Heart left ventricle (tissue), 16 donors: ENCODE data around the gene ACP4. TPM values are rescaled to one million over a fixed set of nuclear protein-coding genes. Genes with fewer than 3 reads are reported as not detected.

ENCODE experiments used
- ATAC-seq, 4 donors: fragments of 200-7000 bp; cut with Tn5 transposase; one replicate each; pipeline ENCODE4 v1.9.1; 2020 to 2022; ENCODE audit warnings: moderate library complexity in 4 of 4, mild to moderate bottlenecking in 3 of 4, moderate number of reproducible peaks in 1 of 4
- DNase-seq, 5 donors: peaks; one replicate each; pipeline ENCODE4 v3.0.0-alpha.2; 2020
- H3K27ac ChIP-seq, 12 donors: fragments of 200-600 bp; sonication (generic) in 4 of 12; one replicate each; pipeline versions ENCODE4 v1.5.0 to v1.8.0; 2016 to 2022; ENCODE audit warnings: mild to moderate bottlenecking in 2 of 12
- H3K27me3 ChIP-seq, 9 donors: fragments of 200-600 bp; sonication (generic) in 2 of 9; one replicate each; pipeline versions ENCODE4 v1.5.1 to v1.8.0; 2016 to 2022; ENCODE audit warnings: mild to moderate bottlenecking in 3 of 9
- H3K36me3 ChIP-seq, 9 donors: fragments of 200-600 bp; sonication (generic) in 2 of 9; one replicate each; pipeline versions ENCODE4 v1.5.0 to v1.8.0; 2018 to 2022; ENCODE audit warnings: mild to moderate bottlenecking in 2 of 9
- H3K4me1 ChIP-seq, 12 donors: fragments of 200-600 bp; sonication (generic) in 4 of 12; one replicate each; pipeline versions ENCODE4 v1.5.0 to v1.8.0; 2016 to 2022; ENCODE audit warnings: mild to moderate bottlenecking in 3 of 12
- H3K4me3 ChIP-seq, 12 donors: fragments of 200-600 bp; sonication (generic) in 4 of 12; one replicate each; pipeline versions ENCODE4 v1.5.0 to v1.8.0; 2017 to 2022; ENCODE audit warnings: mild to moderate bottlenecking in 9 of 12, moderate library complexity in 4 of 12
- H3K9me3 ChIP-seq, 12 donors: fragments of 200-600 bp; sonication (generic) in 4 of 12; one replicate each; pipeline versions ENCODE4 v1.5.0 to v1.8.0; 2016 to 2022; ENCODE audit warnings: mild to moderate bottlenecking in 1 of 12
- CTCF ChIP-seq, 12 donors: fragments of 200-600 bp; sonication (generic) in 4 of 12; IDR thresholded peaks; one replicate each; pipeline versions ENCODE4 v1.5.0 to v1.8.0; 2018 to 2022; ENCODE audit warnings: antibody characterized with exemption in 12 of 12, mild to moderate bottlenecking in 5 of 12
- POLR2A ChIP-seq, 2 donors: fragments of 450-650 bp; IDR thresholded peaks; one replicate each; pipeline ENCODE4 v1.6.1; 2017; ENCODE audit warnings: antibody characterized with exemption in 2 of 2, mild to moderate bottlenecking in 2 of 2, moderate library complexity in 2 of 2
- WGBS, 4 donors: extraction: QIAGEN DNeasy Blood & Tissue Kit in 2 of 4; methylation state at CpG; one replicate each; pipeline versions ENCODE4 v1.1.5 to v1.1.7; 2013 to 2018; 5-methylcytosine and 5-hydroxymethylcytosine counted together
- intact Hi-C, 10 donors: fragments of 100-400 bp; cut with DNase I; formaldehyde crosslinking; loops; one replicate each; pipeline versions ENCODE4 v1.11.1 to v1.14.2; 2022
- polyA plus RNA-seq, 2 donors: library from polyadenylated mRNA; stranded (reverse); fragments of 200-250 nt; gene quantifications; one replicate each; pipeline ENCODE4 v1.2.3, GENCODE V29; 2013
- total RNA-seq, 9 donors: library from RNA; depleted of rRNA in 2 of 9; stranded (reverse); fragments of >200 nt in 2 of 9; fragmentation: NEBNext Ultra II Directional in 3 of 9; extraction: Animal tissue kit (Norgen Biotek cat#: 25700) in 3 of 9; gene quantifications; one replicate each; pipeline versions ENCODE4 v1.1.0 to v1.2.4, GENCODE V29; 2016 to 2023
- donor health status: ischemic (EF 13 %, LVEDD 7.1; RV severe dilation, severe dysfunction).
- donor health status: healthy with polysubstance abuse.
- donor health status: DM: no; HTN: yes; CAD: no.
- donor health status: DM: no; HTN: no; CAD: no.
- donor health status: ischemic (EF 25% LVEDD 6.9; RV normal size, moderate dysfunction).
- donor health status: ischemic (EF 25% LVEDD 5.7; RV mildly dilated, moderate dysfunction).
- donor health status: healthy.
- donor health status: DM: yes; HTN: yes; CAD: no.
- donor health status: ischemic (EF 35%, LVEDD 5.7; RV mildly dilated, moderate dysfunction).
- donor health status: nonischemic (EF 11% LVEDD 7.7; RV severe dilation, severe dysfunction).
- donor health status: DM: yes; HTN: yes; CAD: no.
- donor health status: PGD.
- donor health status: ischemic (EF 29% LVEDD 5.4; RV normal size, mild dysfunction).
- donor health status: nonischemic (EF 23%, LVEDD 6.1; RV moderate dilation, normal function).

ACP4 gene
- total and polyA plus RNA-seq, 11 donors = not detected

GRCh38 chr19:50785329-50785728 lies 4.9 kb upstream of the ACP4 start:
- intact Hi-C loops = loop anchor here in 4 of 10 donors (2.0 to 10.0 kb wide), 4 partner anchors 81 to 429 kb away; no protein-coding TSS in a partner anchor
- H3K4me1 ChIP-seq = peaks cover 0 to 6% (median 0%) of the 10 kb centered on the region in 12 donors
- DNase-seq (no peak), ATAC-seq (no peak)
- no peaks in the 10 kb centered on the region for H3K36me3 ChIP-seq
- TF ChIP-seq POLR2A (IDR thresholded peaks at IDR 0.05) = no peak
- no peak for TF ChIP-seq CTCF (IDR thresholded peaks at IDR 0.05)
- 86 to 94% (median 89%) methylated on average over 11 to 12 of the region's 12 CpGs for WGBS, 4 donors
- H3K9me3 ChIP-seq = no peaks in the 10 kb centered on the region
- H3K4me3 ChIP-seq = no peak overlapping the region
- H3K27me3 ChIP-seq = peaks cover 9 to 31% (median 22%) of the 10 kb centered on the region in 9 donors
- H3K27ac ChIP-seq = no peak overlapping the region

GRCh38 chr19:50790922-50791467 lies 780 bp downstream of the ACP4 start:
- no peak overlapping the region for H3K27ac ChIP-seq

GRCh38 chr19:50791594-50792271 lies 1.5 kb downstream of the ACP4 start:
- H3K27me3 ChIP-seq = peaks cover 0 to 17% (median 0%) of the 10 kb centered on the region in 9 donors
- no peak overlapping the region for H3K27ac ChIP-seq
- 74 to 81% (median 80%) methylated on average over 32 to 47 of the region's 47 CpGs for WGBS, 4 donors
- no peak for ATAC-seq
- intact Hi-C loops = no loop called here
- no peaks in the 10 kb centered on the region for H3K9me3 ChIP-seq
- H3K4me1 ChIP-seq = no peaks in the 10 kb centered on the region
- DNase-seq = no peak
- H3K4me3 ChIP-seq = no peak overlapping the region
- H3K36me3 ChIP-seq = peaks cover 0 to 4% (median 0%) of the 10 kb centered on the region in 9 donors
- TF ChIP-seq CTCF (IDR thresholded peaks at IDR 0.05) (no peak), POLR2A (IDR thresholded peaks at IDR 0.05) (no peak)

More at GRCh38 chr19:50790922-50791467, 780 bp downstream of the ACP4 start:
- DNase-seq = no peak
- WGBS, 4 donors = 86 to 91% (median 90%) methylated on average over 6 of the region's 6 CpGs
- TF ChIP-seq CTCF (IDR thresholded peaks at IDR 0.05) (no peak), POLR2A (IDR thresholded peaks at IDR 0.05) (no peak)
- Histone ChIP-seq H3K27me3 (peaks cover 0 to 17% (median 0%) of the 10 kb centered on the region in 9 donors), H3K4me3 (no peak overlapping the region), H3K4me1 (no peaks in the 10 kb centered on the region), H3K9me3 (no peaks in the 10 kb centered on the region), H3K36me3 (peaks cover 0 to 3% (median 0%) of the 10 kb centered on the region in 9 donors)
- intact Hi-C loops = no loop called here
- ATAC-seq = no peak
